LNCAP (cell line): ENCODE measurements around the gene NTM.

Experiments
- TF ChIP-seq, protein P1 (sequence below): fragments of 450-650 bp; IDR thresholded peaks from 2 replicates; pipeline ENCODE4 v1.5.1; 2017; ENCODE audit warnings: mild to moderate bottlenecking

Gene NTM

DNA sequence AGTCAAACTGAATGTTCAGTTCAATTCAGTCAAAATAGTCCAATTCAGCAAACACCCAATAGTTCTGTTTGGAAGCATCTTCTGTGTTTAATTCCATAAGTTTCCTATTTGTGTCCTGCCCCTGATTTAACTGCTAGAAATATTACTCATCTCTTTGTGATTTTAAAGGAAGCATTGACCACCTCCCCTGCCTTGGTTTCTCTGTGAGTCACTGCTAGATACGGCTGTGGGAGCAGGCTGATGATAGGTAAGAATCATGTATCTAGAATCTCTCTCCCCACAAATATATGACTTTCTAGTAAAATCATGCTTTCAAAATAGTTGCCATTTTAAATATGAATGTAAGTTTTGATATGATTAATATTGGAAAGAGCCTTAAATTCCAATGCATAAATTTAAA, 888.5 kb downstream of the NTM start:
- TF ChIP-seq, protein P1, sequence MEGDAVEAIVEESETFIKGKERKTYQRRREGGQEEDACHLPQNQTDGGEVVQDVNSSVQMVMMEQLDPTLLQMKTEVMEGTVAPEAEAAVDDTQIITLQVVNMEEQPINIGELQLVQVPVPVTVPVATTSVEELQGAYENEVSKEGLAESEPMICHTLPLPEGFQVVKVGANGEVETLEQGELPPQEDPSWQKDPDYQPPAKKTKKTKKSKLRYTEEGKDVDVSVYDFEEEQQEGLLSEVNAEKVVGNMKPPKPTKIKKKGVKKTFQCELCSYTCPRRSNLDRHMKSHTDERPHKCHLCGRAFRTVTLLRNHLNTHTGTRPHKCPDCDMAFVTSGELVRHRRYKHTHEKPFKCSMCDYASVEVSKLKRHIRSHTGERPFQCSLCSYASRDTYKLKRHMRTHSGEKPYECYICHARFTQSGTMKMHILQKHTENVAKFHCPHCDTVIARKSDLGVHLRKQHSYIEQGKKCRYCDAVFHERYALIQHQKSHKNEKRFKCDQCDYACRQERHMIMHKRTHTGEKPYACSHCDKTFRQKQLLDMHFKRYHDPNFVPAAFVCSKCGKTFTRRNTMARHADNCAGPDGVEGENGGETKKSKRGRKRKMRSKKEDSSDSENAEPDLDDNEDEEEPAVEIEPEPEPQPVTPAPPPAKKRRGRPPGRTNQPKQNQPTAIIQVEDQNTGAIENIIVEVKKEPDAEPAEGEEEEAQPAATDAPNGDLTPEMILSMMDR = no peak

DNA sequence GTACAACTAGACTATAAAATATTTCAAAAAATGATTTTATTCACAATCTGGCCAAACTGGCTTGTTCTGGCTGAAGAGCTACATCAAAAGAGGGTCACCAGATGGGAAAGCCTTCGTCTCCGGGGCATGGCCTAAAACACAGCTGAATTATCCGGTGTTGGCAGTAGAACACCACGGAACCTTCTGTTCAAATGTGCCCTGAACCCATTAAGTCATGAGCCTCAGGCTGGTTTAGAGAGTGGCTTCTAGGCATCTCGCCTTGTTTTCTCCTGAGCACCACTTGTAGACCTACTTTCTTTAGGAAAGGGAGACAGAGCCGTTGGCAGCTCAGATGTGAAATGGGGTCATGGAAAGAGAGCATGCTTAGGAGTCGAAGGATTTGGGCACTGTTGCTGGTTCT, 890.2 kb downstream of the NTM start:
- TF ChIP-seq, protein P1 = no peak

DNA sequence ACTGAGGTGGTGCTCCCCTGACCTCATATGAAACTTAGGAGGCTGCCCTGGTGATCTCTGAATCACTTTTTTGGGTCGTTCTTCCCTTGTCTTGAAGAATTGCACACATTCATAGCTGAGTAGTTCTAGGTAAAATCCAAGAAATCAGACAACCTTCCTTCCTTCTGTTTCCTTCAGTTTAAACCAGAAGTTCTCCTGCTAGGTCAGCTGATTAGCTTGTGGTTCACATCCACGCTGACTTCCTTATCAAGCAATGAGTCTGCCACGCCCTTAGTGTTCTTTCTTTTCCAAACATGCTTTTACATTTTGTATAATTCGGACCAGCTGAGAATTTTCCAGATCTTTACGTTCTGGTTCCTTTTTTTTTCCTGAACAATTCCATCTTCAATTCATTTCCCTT, 892.8 kb downstream of the NTM start:
- TF ChIP-seq, protein P1 = no peak

DNA sequence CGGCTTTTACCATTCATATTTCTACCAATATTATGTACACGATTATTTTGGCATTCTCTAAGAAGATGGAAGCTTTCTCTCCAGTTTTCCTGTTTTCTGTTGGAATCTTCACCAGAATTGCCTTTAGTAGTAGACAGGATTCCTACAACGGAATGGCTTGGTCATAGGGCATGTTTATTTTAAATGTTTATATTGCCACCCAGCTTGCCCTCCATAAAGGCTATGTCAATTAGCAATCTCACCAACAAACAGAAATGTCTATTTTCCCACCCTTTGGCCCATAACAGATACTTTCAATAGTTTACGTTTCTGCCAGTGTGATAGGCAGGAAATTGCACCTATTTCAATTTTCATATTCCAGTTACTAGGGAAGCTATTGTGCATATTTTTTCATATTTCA, 893.5 kb downstream of the NTM start:
- TF ChIP-seq, protein P1 = no peak

DNA sequence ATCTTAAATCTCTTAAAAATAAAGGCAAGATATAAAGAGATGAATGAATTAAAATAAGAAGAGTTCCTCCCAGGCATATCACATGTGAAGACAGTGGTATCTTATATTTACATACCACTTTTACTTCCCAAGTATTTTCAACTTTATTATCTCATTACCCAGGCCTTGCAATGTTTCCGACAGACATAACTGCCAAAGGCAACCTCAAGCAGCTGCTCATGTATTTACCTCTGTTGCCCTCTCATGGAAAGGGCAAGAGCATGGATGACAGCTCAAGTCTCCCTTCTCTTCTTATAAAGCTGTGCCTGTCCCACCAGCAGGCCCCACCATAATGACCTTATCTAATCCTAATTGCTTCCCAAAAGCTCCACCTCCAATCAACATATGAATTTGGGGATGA, 894.2 kb downstream of the NTM start:
- TF ChIP-seq, protein P1 = no peak

DNA sequence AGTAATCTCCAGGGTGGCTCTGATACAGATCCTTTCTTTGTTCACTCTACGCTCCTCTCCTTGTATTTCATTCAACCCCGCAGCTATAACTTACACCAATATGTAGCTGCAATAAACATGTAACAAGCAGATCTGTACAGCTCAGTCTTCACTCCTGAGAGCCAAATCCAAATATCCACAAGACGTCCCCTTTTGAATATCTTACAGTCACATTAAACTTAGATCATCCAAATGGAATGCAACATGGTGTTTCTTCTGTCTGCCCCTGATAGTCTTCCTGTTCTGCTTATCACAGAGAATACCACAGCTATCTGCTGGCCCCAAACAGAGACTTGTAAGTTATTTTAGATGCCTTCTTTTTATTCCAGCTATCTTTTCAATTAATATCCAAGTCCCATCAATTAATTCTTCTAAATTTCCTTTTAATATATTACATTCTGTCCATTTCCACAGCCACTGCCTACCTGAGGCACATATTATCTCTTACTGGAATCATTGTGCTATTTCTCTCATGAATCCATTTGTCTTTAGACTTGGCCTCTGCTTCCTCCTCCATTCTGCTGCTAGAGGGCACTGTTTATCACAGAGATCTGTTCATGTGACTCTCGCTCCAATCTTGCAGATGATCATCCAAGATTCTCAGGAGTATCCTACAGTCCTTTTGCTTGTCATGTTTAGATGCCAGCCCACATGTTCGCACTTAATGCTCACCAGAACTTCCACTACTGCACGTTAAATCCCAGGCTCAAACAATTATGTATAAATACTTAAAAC, 908.6 kb downstream of the NTM start:
- TF ChIP-seq, protein P1 = no peak

DNA sequence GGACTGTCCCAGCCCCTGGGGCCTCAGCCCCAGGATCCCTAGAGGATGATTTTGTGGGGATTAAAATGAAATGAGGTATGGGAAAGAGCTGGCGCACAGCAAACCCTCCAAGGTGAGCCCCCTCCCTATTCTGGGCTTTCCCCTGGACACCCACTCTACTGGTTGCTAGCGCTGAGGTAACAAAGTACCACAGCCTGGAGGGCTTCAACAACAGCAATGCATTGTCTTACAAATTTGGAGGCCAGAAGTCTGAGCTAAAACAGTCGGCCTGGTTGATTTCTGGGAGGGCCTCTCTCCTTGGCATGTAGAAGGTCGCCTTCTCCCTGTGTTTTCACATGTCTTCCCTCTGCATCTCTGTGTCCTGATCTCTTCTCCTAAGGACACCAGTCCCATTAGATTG, 913.6 kb downstream of the NTM start:
- TF ChIP-seq, protein P1 = no peak

DNA sequence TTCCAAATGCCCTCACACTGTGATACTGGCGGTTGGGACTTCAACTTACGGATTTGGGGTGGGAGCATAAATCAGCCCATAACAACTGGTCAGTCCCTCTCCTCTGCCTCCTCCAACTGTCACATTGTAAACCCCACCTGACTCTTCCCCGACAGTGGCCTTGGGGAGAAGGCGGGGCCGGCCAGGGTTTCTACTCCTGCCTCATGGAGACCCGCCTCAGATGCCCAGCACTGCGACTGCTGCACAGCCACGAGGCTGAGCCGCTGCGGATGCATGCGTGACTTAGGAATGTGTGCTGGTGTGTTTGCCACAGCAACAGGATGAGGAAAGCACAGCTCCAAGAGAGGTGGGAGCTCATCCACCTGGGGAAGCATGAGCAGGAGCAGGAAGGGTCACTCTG, 914.2 kb downstream of the NTM start:
- TF ChIP-seq, protein P1 = no peak
